HCT116 (cell line): Measurements from ENCODE around the gene STK31.

ENCODE experiments used
- POLR2A ChIP-seq: IDR thresholded peaks from 2 replicates; pipeline ENCODE4 v1.7.0; 2011; ENCODE audit warnings: borderline replicate concordance; ENCODE audit not compliant: insufficient read depth, insufficient read length; ENCODE audit errors: extremely low read depth
- SP1 ChIP-seq: IDR thresholded peaks from 2 replicates; pipeline ENCODE4 v1.6.1; 2012; ENCODE audit warnings: low read depth
- TF ChIP-seq, protein P1 (sequence below), 3 experiments: fragments of 200-600 bp in 1 of 3; sonication (generic) in 1 of 3; IDR thresholded peaks in 2 of 3; conservative IDR thresholded peaks in 1 of 3; 2 replicates each; pipeline ENCODE4 v1.5.1; 2012 to 2017; ENCODE audit warnings: low read depth in 2 of 3, low read length in 2 of 3, antibody characterized with exemption in 1 of 3, borderline replicate concordance in 1 of 3, control low read depth in 1 of 3, mild to moderate bottlenecking in 1 of 3, mixed read lengths in 1 of 3, mixed run types in 1 of 3, moderate library complexity in 1 of 3; ENCODE audit not compliant: insufficient read depth in 1 of 3

GRCh38 chr7:23808421-23808820 is 98.4 kb downstream of the STK31 start:
- TF ChIP-seq SP1 (no peak), POLR2A (no peak)
- TF ChIP-seq, protein P1, sequence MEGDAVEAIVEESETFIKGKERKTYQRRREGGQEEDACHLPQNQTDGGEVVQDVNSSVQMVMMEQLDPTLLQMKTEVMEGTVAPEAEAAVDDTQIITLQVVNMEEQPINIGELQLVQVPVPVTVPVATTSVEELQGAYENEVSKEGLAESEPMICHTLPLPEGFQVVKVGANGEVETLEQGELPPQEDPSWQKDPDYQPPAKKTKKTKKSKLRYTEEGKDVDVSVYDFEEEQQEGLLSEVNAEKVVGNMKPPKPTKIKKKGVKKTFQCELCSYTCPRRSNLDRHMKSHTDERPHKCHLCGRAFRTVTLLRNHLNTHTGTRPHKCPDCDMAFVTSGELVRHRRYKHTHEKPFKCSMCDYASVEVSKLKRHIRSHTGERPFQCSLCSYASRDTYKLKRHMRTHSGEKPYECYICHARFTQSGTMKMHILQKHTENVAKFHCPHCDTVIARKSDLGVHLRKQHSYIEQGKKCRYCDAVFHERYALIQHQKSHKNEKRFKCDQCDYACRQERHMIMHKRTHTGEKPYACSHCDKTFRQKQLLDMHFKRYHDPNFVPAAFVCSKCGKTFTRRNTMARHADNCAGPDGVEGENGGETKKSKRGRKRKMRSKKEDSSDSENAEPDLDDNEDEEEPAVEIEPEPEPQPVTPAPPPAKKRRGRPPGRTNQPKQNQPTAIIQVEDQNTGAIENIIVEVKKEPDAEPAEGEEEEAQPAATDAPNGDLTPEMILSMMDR (IDR thresholded peaks at IDR 0.05 in 2 of 3, conservative IDR thresholded peaks at IDR 0.05 in 1 of 3; ENCODE audit: borderline replicate concordance in 1 of 3, insufficient read depth in 1 of 3, low read depth in 2 of 3, low read length in 2 of 3), result no peak
